IMR-90 (cell line): ENCODE results near the gene CEP295NL. TPM values are rescaled to one million over a fixed set of nuclear protein-coding genes. Genes with fewer than 3 reads are reported as not detected.

Experiments used
- BHLHE40 ChIP-seq: fragments of 150-350 bp; IDR thresholded peaks from 2 replicates; pipeline ENCODE4 v1.6.1; 2016; ENCODE audit warnings: mild to moderate bottlenecking, low read depth, low read length
- FOS ChIP-seq: fragments of 150-350 bp; IDR thresholded peaks from 2 replicates; pipeline ENCODE4 v1.6.1; 2016; ENCODE audit warnings: low read depth, low read length
- NFE2L2 ChIP-seq: fragments of 150-350 bp; IDR thresholded peaks from 2 replicates; pipeline ENCODE4 v1.6.1; 2016; ENCODE audit warnings: low read depth, mild to moderate bottlenecking, low read length
- polyA plus RNA-seq, 3 experiments: library from polyadenylated mRNA; depleted of rRNA; stranded (reverse); fragments of >200 nt; gene quantifications; 2 replicates each; pipeline ENCODE4 v1.2.3, GENCODE V29; 2012; ENCODE audit warnings: low replicate concordance in 1 of 3
- total RNA-seq: library from RNA; depleted of rRNA; stranded (reverse); fragments of >200 nt; gene quantifications from 2 replicates; pipeline ENCODE4 v1.2.3, GENCODE V29; 2012; rRNA removed

Gene CEP295NL
- total and polyA plus RNA-seq, 2 of the 4 experiments (the other 2 are of a cell fraction) = 0.31 to 0.72 TPM

DNA sequence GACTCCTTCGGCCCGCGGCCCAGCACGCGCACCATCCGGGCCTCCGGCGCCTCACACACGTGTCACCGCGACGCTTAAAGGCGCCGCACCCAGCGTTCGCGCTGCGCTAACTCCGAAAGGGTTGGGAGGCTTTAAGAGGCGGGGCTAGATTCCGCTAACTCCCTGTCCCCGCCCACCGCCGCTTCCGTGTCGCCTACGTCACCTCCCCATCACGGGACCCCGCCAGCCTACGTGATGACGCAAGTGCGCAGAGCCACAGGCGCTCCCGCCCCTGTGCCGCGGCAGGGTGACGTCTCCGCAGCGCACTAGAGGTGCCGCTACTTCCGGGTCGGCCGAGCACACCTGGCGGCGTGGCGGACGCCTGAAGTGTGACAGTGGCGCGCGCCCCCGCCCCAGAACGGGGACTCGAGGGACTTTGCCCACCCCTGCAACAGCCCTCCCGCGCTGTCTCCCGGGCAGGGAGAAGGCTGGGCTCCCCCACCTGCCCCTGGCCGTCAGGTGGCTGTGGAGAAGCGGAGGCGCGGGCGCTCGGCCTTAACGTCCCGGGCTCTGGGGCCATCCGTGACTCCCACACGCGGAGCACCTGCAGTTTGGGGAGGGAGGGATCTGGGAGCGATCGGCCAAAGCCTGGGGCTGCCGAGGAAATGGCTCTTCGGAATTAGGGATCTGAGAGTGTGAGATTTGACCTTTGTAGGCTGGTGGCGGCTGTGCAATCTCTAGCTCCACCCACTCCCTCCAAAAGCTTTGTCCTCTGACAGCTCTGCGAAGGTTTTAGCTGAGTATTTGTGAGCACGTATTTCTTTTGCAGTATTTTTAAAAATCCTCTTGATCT, 62.0 kb downstream of the CEP295NL start, which contains the start of gene USP36 (continued):
- TF ChIP-seq FOS = peak; percentile 24; the same call in 1 of the 2 replicates
- TF ChIP-seq NFE2L2 = no peak
- TF ChIP-seq BHLHE40 = peak; percentile 97

Other genes with a start within 250 kb of the CEP295NL start
- gene CYTH1, start 120.9 kb downstream of the CEP295NL start, total RNA-seq = 7.9 and 8.3 TPM in 2 replicates
- gene CYTH1, start 120.9 kb downstream of the CEP295NL start, polyA plus RNA-seq (2012; rRNA removed) = 10.1 and 12.4 TPM in 2 replicates
- 28.3 and 30.6 TPM in 2 replicates for gene USP36, start 62.4 kb downstream of the CEP295NL start, total RNA-seq
- gene USP36, start 62.4 kb downstream of the CEP295NL start, polyA plus RNA-seq (2012; rRNA removed) = 38.3 and 39.7 TPM in 2 replicates
- gene TIMP2, start 22.2 kb upstream of the CEP295NL start, total RNA-seq = 43.9 and 48.6 TPM in 2 replicates
- gene TIMP2, start 22.2 kb upstream of the CEP295NL start, polyA plus RNA-seq (2012; rRNA removed) = 352 and 416 TPM in 2 replicates
- 33.7 and 34.7 TPM in 2 replicates for gene LGALS3BP, start 76.7 kb upstream of the CEP295NL start, total RNA-seq
- 249 and 273 TPM in 2 replicates for gene LGALS3BP, start 76.7 kb upstream of the CEP295NL start, polyA plus RNA-seq (2012; rRNA removed)
- gene CANT1, start 106.6 kb upstream of the CEP295NL start, total RNA-seq = 50.0 and 51.8 TPM in 2 replicates
- 73.4 and 90.7 TPM in 2 replicates for gene CANT1, start 106.6 kb upstream of the CEP295NL start, polyA plus RNA-seq (2012; rRNA removed)
- gene C1QTNF1, start 121.0 kb upstream of the CEP295NL start, total RNA-seq = 1.7 and 3.4 TPM in 2 replicates
- 8.4 and 9.0 TPM in 2 replicates for gene C1QTNF1, start 121.0 kb upstream of the CEP295NL start, polyA plus RNA-seq (2012; rRNA removed)
- gene ENGASE, start 171.6 kb upstream of the CEP295NL start, total RNA-seq = 2.5 and 3.9 TPM in 2 replicates
- gene ENGASE, start 171.6 kb upstream of the CEP295NL start, polyA plus RNA-seq (2012; rRNA removed) = 10.4 and 12.1 TPM in 2 replicates